ENCODE data around the gene PRKAG2.

DNA sequence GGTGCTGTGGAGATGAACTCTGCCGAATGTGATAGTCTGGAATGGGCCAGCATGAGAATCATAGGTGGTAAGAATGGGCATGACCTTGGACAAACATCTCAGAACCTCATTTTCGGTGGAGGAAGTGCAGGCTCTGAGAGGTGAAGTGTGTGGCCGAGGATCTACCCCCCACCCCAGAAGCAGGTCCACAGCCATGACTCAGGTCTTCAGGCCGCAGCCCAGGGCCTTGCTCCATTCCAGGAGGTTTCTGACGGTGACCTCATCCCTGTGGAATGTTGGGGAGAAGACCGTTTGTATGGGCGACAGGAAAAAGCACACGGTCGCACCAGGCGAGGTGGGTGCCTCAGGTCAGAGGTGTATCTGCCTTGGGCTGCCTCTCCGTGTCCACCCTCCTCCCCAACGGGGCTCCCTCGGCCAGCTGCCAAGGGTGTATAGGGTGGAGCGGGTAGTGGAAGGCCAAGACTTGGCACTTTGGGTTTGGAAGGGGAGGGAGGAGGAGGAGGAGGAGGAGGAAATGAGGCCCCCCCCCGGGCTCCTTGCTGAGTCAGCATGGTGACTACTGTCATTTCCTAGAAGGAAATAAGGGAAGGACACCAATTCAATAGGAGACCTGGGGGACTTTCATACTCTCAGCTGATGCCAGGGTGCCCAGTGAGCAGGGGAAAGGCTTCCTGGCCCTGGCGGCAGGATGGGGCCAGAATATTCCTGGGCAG is 189.2 kb downstream of the PRKAG2 start:
- TF ChIP-seq POLR2A (IDR thresholded peaks at IDR 0.05; ENCODE audit: low read length) (no peak), GATA1 (IDR thresholded peaks at IDR 0.05; ENCODE audit: low read depth, low read length) (no peak)
